Measurements from ENCODE around the gene XPNPEP1. TPM values are rescaled to one million over a fixed set of nuclear protein-coding genes. Genes with fewer than 3 reads are reported as not detected.

The XPNPEP1 gene
- total and polyA plus RNA-seq, 9 donors = 61.4 to 76.7 (median 65.2) TPM

- H3K36me3 ChIP-seq (ENCODE audit: control insufficient read depth, insufficient read depth, low read length) = peaks cover 91% of the 10 kb centered on the region
- H3K4me3 ChIP-seq (ENCODE audit: low read length) = no peak overlapping the region
- H3K9me3 ChIP-seq (replicated peaks; ENCODE audit: control insufficient read depth, low read depth, low read length) = no peaks in the 10 kb centered on the region
- peak overlapping the region; percentile 25 for H3K27ac ChIP-seq (ENCODE audit: low read length)
- no peaks in the 10 kb centered on the region for H3K27me3 ChIP-seq (ENCODE audit: control insufficient read depth, insufficient read depth, low read length)
- WGBS (ENCODE audit: insufficient coverage) = 79% methylated on average over 4 of the region's 4 CpGs
- no peak for DNase-seq
- H3K4me1 ChIP-seq (ENCODE audit: control insufficient read depth, insufficient read depth, low read length) = no peaks in the 10 kb centered on the region
Measured at GRCh38 chr10:109871476-109871875, 51.8 kb downstream of the XPNPEP1 start.

- H3K27ac ChIP-seq (ENCODE audit: low read length) = no peak overlapping the region
- no CpG with 5 or more reads among the region's 4 CpGs for WGBS (ENCODE audit: insufficient coverage)
- H3K4me1 ChIP-seq (ENCODE audit: control insufficient read depth, insufficient read depth, low read length) = no peaks in the 10 kb centered on the region
Measured at GRCh38 chr10:109866995-109867635, 56.2 kb downstream of the XPNPEP1 start.

GRCh38 chr10:109866168-109866994 lies 56.9 kb downstream of the XPNPEP1 start:
- 89% methylated on average over 3 of the region's 8 CpGs for WGBS (ENCODE audit: insufficient coverage)
- H3K9me3 ChIP-seq (replicated peaks; ENCODE audit: control insufficient read depth, low read depth, low read length) = peaks cover 6% of the 10 kb centered on the region
- H3K4me1 ChIP-seq (ENCODE audit: control insufficient read depth, insufficient read depth, low read length) = no peaks in the 10 kb centered on the region

More at GRCh38 chr10:109866995-109867635, 56.2 kb downstream of the XPNPEP1 start:
- H3K4me3 ChIP-seq (ENCODE audit: low read length) = no peak overlapping the region
- no peak for DNase-seq
- H3K36me3 ChIP-seq (ENCODE audit: control insufficient read depth, insufficient read depth, low read length) = peaks cover 77% of the 10 kb centered on the region
- H3K9me3 ChIP-seq (replicated peaks; ENCODE audit: control insufficient read depth, low read depth, low read length) = peaks cover 6% of the 10 kb centered on the region
- no peaks in the 10 kb centered on the region for H3K27me3 ChIP-seq (ENCODE audit: control insufficient read depth, insufficient read depth, low read length)

GRCh38 chr10:109863775-109864174 lies 59.5 kb downstream of the XPNPEP1 start:
- no peak for DNase-seq
- Histone ChIP-seq H3K4me1 (ENCODE audit: control insufficient read depth, insufficient read depth, low read length) (no peaks in the 10 kb centered on the region), H3K36me3 (ENCODE audit: control insufficient read depth, insufficient read depth, low read length) (peaks cover 47% of the 10 kb centered on the region), H3K27ac (ENCODE audit: low read length) (no peak overlapping the region), H3K9me3 (replicated peaks; ENCODE audit: control insufficient read depth, low read depth, low read length) (peaks cover 6% of the 10 kb centered on the region), H3K27me3 (ENCODE audit: control insufficient read depth, insufficient read depth, low read length) (no peaks in the 10 kb centered on the region), H3K4me3 (ENCODE audit: low read length) (no peak overlapping the region)
- WGBS (ENCODE audit: insufficient coverage) = no CpG with 5 or more reads among the region's 2 CpGs

More at GRCh38 chr10:109866168-109866994, 56.9 kb downstream of the XPNPEP1 start:
- no peak for DNase-seq
- Histone ChIP-seq H3K27me3 (ENCODE audit: control insufficient read depth, insufficient read depth, low read length) (no peaks in the 10 kb centered on the region), H3K36me3 (ENCODE audit: control insufficient read depth, insufficient read depth, low read length) (peaks cover 69% of the 10 kb centered on the region), H3K27ac (ENCODE audit: low read length) (no peak overlapping the region), H3K4me3 (ENCODE audit: low read length) (no peak overlapping the region)

- DNase-seq = no peak
- H3K4me3 ChIP-seq (ENCODE audit: low read length) = no peak overlapping the region
- peaks cover 36% of the 10 kb centered on the region for H3K36me3 ChIP-seq (ENCODE audit: control insufficient read depth, insufficient read depth, low read length)
- H3K27ac ChIP-seq (ENCODE audit: low read length) = no peak overlapping the region
- H3K27me3 ChIP-seq (ENCODE audit: control insufficient read depth, insufficient read depth, low read length) = no peaks in the 10 kb centered on the region
- peaks cover 6% of the 10 kb centered on the region for H3K9me3 ChIP-seq (replicated peaks; ENCODE audit: control insufficient read depth, low read depth, low read length)
- H3K4me1 ChIP-seq (ENCODE audit: control insufficient read depth, insufficient read depth, low read length) = no peaks in the 10 kb centered on the region
Measured at GRCh38 chr10:109862738-109863137, 60.6 kb downstream of the XPNPEP1 start.

GRCh38 chr10:109862041-109862440 lies 61.3 kb downstream of the XPNPEP1 start:
- Histone ChIP-seq H3K9me3 (replicated peaks; ENCODE audit: control insufficient read depth, low read depth, low read length) (peaks cover 6% of the 10 kb centered on the region), H3K4me1 (ENCODE audit: control insufficient read depth, insufficient read depth, low read length) (no peaks in the 10 kb centered on the region), H3K36me3 (ENCODE audit: control insufficient read depth, insufficient read depth, low read length) (peaks cover 29% of the 10 kb centered on the region), H3K27me3 (ENCODE audit: control insufficient read depth, insufficient read depth, low read length) (no peaks in the 10 kb centered on the region), H3K4me3 (ENCODE audit: low read length) (no peak overlapping the region), H3K27ac (ENCODE audit: low read length) (no peak overlapping the region)
- WGBS (ENCODE audit: insufficient coverage) = 50% methylated on average over 4 of the region's 6 CpGs
- DNase-seq = no peak

GRCh38 chr10:109861081-109861480 lies 62.2 kb downstream of the XPNPEP1 start:
- Histone ChIP-seq H3K4me1 (ENCODE audit: control insufficient read depth, insufficient read depth, low read length) (no peaks in the 10 kb centered on the region), H3K4me3 (ENCODE audit: low read length) (no peak overlapping the region), H3K9me3 (replicated peaks; ENCODE audit: control insufficient read depth, low read depth, low read length) (peaks cover 6% of the 10 kb centered on the region), H3K27me3 (ENCODE audit: control insufficient read depth, insufficient read depth, low read length) (no peaks in the 10 kb centered on the region), H3K36me3 (ENCODE audit: control insufficient read depth, insufficient read depth, low read length) (peaks cover 20% of the 10 kb centered on the region), H3K27ac (ENCODE audit: low read length) (no peak overlapping the region)
- WGBS (ENCODE audit: insufficient coverage) = no CpG with 5 or more reads among the region's 4 CpGs
- DNase-seq = no peak

GRCh38 chr10:109859221-109859620 lies 64.1 kb downstream of the XPNPEP1 start:
- Histone ChIP-seq H3K27ac (ENCODE audit: low read length) (no peak overlapping the region), H3K36me3 (ENCODE audit: control insufficient read depth, insufficient read depth, low read length) (peaks cover 2% of the 10 kb centered on the region), H3K9me3 (replicated peaks; ENCODE audit: control insufficient read depth, low read depth, low read length) (peaks cover 6% of the 10 kb centered on the region), H3K27me3 (ENCODE audit: control insufficient read depth, insufficient read depth, low read length) (no peaks in the 10 kb centered on the region), H3K4me3 (ENCODE audit: low read length) (no peak overlapping the region), H3K4me1 (ENCODE audit: control insufficient read depth, insufficient read depth, low read length) (no peaks in the 10 kb centered on the region)
- no CpG with 5 or more reads among the region's 1 CpG for WGBS (ENCODE audit: insufficient coverage)
- DNase-seq = no peak

GRCh38 chr10:109855746-109856145 lies 67.6 kb downstream of the XPNPEP1 start:
- Histone ChIP-seq H3K27me3 (ENCODE audit: control insufficient read depth, insufficient read depth, low read length) (no peaks in the 10 kb centered on the region), H3K9me3 (replicated peaks; ENCODE audit: control insufficient read depth, low read depth, low read length) (no peaks in the 10 kb centered on the region), H3K27ac (ENCODE audit: low read length) (no peak overlapping the region), H3K36me3 (ENCODE audit: control insufficient read depth, insufficient read depth, low read length) (no peaks in the 10 kb centered on the region), H3K4me3 (ENCODE audit: low read length) (no peak overlapping the region), H3K4me1 (ENCODE audit: control insufficient read depth, insufficient read depth, low read length) (peaks cover 4% of the 10 kb centered on the region)
- no peak for DNase-seq
- 92% methylated on average over 2 of the region's 5 CpGs for WGBS (ENCODE audit: insufficient coverage)

- 81% methylated on average over 3 of the region's 7 CpGs for WGBS (ENCODE audit: insufficient coverage)
Measured at GRCh38 chr10:109853921-109854320, 69.4 kb downstream of the XPNPEP1 start.

More at GRCh38 chr10:109853921-109854320, 69.4 kb downstream of the XPNPEP1 start:
- Histone ChIP-seq H3K36me3 (ENCODE audit: control insufficient read depth, insufficient read depth, low read length) (no peaks in the 10 kb centered on the region), H3K4me3 (ENCODE audit: low read length) (no peak overlapping the region), H3K9me3 (replicated peaks; ENCODE audit: control insufficient read depth, low read depth, low read length) (no peaks in the 10 kb centered on the region), H3K4me1 (ENCODE audit: control insufficient read depth, insufficient read depth, low read length) (peaks cover 4% of the 10 kb centered on the region), H3K27ac (ENCODE audit: low read length) (no peak overlapping the region), H3K27me3 (ENCODE audit: control insufficient read depth, insufficient read depth, low read length) (no peaks in the 10 kb centered on the region)
- no peak for DNase-seq
